Common myeloid progenitor, CD34-positive (primary cell): Measurements from ENCODE around the gene MYH7.

Experiments used
- CTCF ChIA-PET: fragments of 350-600 bp; sonication (Branson Sonifier 250); formaldehyde crosslinking; loops from one replicate; lab custom pipeline; 2021; ENCODE audit warnings: antibody characterized with exemption; lab: Charles Lee
- POLR2A ChIA-PET: fragments of 350-600 bp; sonication (Branson Sonifier 250); formaldehyde crosslinking; loops from one replicate; lab custom pipeline; 2021; ENCODE audit warnings: antibody characterized with exemption; lab: Charles Lee
- DNase-seq, 3 donors: peaks; one replicate each; pipeline versions ENCODE4 v3.0.0 to v3.0.0-alpha.2; 2013
- H3K27ac ChIP-seq, 2 experiments: 1 replicate in 1 of 2; 2 replicates in 1 of 2; pipeline ENCODE4 v1.7.0; 2013; ENCODE audit warnings: inconsistent platforms in 2 of 2, low read length in 2 of 2, mild to moderate bottlenecking in 2 of 2, low read depth in 1 of 2, moderate library complexity in 1 of 2; ENCODE audit not compliant: severe bottlenecking in 2 of 2, insufficient read depth in 1 of 2, poor library complexity in 1 of 2
- H3K27me3 ChIP-seq, 5 experiments: replicated peaks in 2 of 5; 1 replicate in 3 of 5; 2 replicates in 2 of 5; pipeline versions ENCODE4 v1.6.1 to v1.7.0; 2013; ENCODE audit warnings: low read length in 4 of 5, mild to moderate bottlenecking in 2 of 5, moderate library complexity in 2 of 5, inconsistent platforms in 1 of 5; ENCODE audit not compliant: insufficient read depth in 5 of 5, control insufficient read depth in 4 of 5
- H3K36me3 ChIP-seq, 4 experiments: 1 replicate in 2 of 4; 2 replicates in 2 of 4; pipeline versions ENCODE4 v1.6.1 to v1.7.0; 2013; ENCODE audit warnings: low read length in 3 of 4, control low read depth in 1 of 4, mild to moderate bottlenecking in 1 of 4; ENCODE audit not compliant: control insufficient read depth in 4 of 4, insufficient read depth in 4 of 4
- H3K4me1 ChIP-seq, 4 experiments: 1 replicate in 3 of 4; 2 replicates in 1 of 4; pipeline versions ENCODE4 v1.6.1 to v1.7.1; 2013; ENCODE audit warnings: low read length in 3 of 4, mild to moderate bottlenecking in 3 of 4, control low read depth in 1 of 4, inconsistent platforms in 1 of 4, moderate library complexity in 1 of 4; ENCODE audit not compliant: control insufficient read depth in 4 of 4, insufficient read depth in 4 of 4; ENCODE audit errors: control extremely low read depth in 1 of 4
- H3K4me3 ChIP-seq, 7 experiments: 1 replicate in 4 of 7; 2 replicates in 3 of 7; pipeline versions ENCODE4 v1.5.1 to v1.7.0; 2013; ENCODE audit warnings: mild to moderate bottlenecking in 7 of 7, low read length in 6 of 7, moderate library complexity in 6 of 7, inconsistent platforms in 2 of 7, low read depth in 2 of 7, control low read depth in 1 of 7; ENCODE audit not compliant: insufficient read depth in 4 of 7, control insufficient read depth in 1 of 7; ENCODE audit errors: extremely low read depth in 1 of 7
- H3K9me3 ChIP-seq, 5 experiments: 1 replicate in 4 of 5; 2 replicates in 1 of 5; pipeline versions ENCODE4 v1.6.1 to v1.7.1; 2013; ENCODE audit warnings: low read length in 4 of 5, mild to moderate bottlenecking in 2 of 5, inconsistent platforms in 1 of 5, low read depth in 1 of 5, moderate library complexity in 1 of 5; ENCODE audit not compliant: control insufficient read depth in 4 of 5, insufficient read depth in 2 of 5; ENCODE audit errors: control extremely low read depth in 1 of 5
- WGBS: methylation state at CpG from one replicate; pipeline ENCODE4 v1.1.5; 2013; ENCODE audit not compliant: insufficient coverage; 5-methylcytosine and 5-hydroxymethylcytosine counted together

Gene MYH7

DNA sequence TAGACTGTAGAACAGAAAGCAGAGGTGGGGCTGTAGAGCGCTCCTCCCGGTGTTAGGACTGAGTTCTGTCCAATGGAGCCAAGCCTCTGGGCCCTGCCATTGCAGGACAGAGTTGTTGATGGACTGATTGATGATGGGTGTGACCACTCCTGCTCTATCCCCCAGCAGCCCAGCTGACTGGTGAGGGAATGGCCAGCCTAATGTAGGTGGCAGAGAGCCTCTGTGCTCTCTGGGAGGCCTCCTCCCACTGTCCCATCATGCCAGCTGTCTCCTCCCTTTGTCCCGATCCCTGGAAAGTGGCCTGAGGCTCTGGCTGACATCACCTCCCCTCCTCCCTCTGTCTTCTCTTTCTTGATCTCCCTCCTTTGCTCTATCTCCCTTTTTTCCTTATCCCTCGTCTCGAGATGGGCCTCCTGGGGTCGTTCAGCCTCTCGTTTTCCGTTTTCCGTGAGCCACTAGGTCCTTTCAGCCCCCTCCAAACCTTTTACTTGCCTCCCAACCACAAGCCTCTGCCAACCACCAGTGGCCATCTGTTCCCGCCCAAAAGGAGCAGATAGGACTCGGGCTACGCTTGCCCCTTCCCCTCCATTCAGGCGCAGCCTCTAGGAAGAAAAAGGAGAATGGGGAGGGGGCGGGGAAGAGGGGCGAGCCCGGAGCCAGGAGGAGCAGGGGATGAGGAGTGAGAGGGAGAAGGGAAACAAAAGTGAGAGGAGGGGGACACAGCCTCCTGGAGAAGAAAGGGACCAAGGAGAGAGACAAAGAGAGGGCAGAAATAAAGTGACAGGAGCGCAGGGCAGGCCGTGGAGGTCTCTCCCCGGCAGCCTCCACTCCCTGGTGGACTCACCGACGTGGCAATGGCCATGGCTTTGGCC is 71.1 kb downstream of the MYH7 start:
- DNase-seq = no peak
- no peak overlapping the region for H3K27ac ChIP-seq
- CTCF ChIA-PET = interaction anchor here (0.9 to 7.1 kb wide), 3 partner anchors 17 to 103 kb away, joined by 3 to 44 read pairs (median 3); no protein-coding TSS in a partner anchor
- POLR2A ChIA-PET = interaction anchor here (0.6 kb wide), 1 partner anchor 32 kb away, joined by 4 read pairs; no protein-coding TSS in a partner anchor
- H3K27me3 ChIP-seq = peaks cover 3 to 57% (median 30%) of the 10 kb centered on the region in 5 experiments
- WGBS = 37% methylated on average over 10 of the region's 21 CpGs
- peaks cover 0 to 17% (median 7%) of the 10 kb centered on the region in 4 experiments for H3K4me1 ChIP-seq
- H3K9me3 ChIP-seq = no peaks in the 10 kb centered on the region
- peak overlapping the region in 3 of 7 experiments; percentile 36 to 55 (median 53) for H3K4me3 ChIP-seq
- H3K36me3 ChIP-seq = no peaks in the 10 kb centered on the region
